HEK293 (cell line): ENCODE measurements around the gene MPP4.

Experiments used
- REST ChIP-seq: fragments of 450-650 bp; formaldehyde crosslinking; IDR thresholded peaks from 2 replicates; pipeline ENCODE4 v1.5.1; 2016; ENCODE audit warnings: missing biosample characterization, missing genetic modification characterization
- TCF7L2 ChIP-seq: IDR thresholded peaks from 2 replicates; pipeline ENCODE4 v1.6.1; 2011; ENCODE audit warnings: low read depth, mild to moderate bottlenecking, inconsistent platforms, low read length, moderate library complexity, borderline replicate concordance

- TF ChIP-seq TCF7L2 (no peak), REST (tag by site-specific recombination) (no peak)
These were observed 48.1 kb upstream of the MPP4 start for GRCh38 chr2:201746551-201746950.
